GM19193 (cell line): ENCODE data around the gene CISTR.
A peak's percentile ranks its signal among the peaks of the same experiment; 100 is the strongest.

Experiments used
- POLR2A ChIP-seq: IDR thresholded peaks from 4 replicates; pipeline ENCODE4 v1.6.1; 2011; ENCODE audit not compliant: insufficient read depth, insufficient read length; ENCODE audit errors: extremely low read depth

Gene CISTR

DNA sequence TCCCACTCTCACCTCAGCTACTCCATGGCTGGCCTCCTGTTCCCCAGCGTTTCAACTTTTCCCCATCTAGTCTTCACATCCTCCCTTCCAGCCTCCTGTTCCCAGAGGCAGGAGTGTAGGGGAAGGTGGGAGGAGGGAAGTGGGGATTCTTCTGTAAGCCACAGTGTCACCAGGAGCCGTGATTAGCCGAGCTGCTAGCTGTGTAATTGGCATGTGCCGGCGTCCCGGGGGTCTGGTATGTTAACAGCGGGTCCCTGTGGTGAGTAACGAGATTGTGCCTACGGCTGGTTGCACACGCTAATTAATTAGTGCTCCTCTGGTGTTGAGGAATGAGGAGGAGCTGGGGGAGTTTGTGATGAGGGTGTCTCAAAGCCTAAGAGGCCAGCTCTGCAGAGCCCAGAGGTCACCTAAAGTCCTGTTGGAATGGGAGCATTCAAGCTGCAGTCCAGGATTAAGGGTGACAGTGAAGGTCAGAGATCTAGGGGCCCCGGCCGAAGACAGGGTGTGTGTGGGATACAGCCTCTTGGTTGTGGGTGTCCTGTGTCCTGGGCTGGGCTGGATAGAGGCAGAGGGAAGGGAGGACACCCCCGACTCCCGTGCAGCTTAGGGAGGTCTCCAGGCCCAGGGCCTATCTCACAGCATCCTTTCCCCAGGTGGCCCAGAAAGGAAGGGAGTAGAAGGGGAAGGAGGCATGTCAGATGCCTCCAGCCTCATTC is 14.5 kb downstream of the CISTR start:
- TF ChIP-seq POLR2A = no peak

DNA sequence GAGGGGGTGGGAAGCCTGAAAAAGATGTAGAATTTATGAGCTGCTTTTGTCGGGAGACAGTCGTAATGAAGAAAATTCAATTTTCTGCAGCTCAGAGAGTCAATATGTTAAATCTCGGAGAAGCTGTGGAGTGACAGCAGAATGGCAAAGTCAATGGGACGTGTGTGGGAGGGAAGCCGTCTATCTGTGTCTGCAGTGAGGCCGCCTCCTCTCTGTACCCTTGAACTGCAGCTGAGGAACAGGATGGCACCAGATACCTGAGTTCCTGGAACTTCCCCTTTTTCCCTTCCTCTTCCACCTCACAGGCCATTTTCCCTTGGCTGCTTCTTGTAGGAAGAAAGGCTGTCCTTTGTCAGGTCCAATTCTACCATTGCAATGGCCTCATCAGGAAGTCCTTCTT is 15.2 kb downstream of the CISTR start:
- no peak for TF ChIP-seq POLR2A

GRCh38 chr12:53735556-53735955 is 16.2 kb downstream of the CISTR start:
- TF ChIP-seq POLR2A = no peak

GRCh38 chr12:53734425-53734824 is 17.4 kb downstream of the CISTR start:
- TF ChIP-seq POLR2A = no peak

- TF ChIP-seq POLR2A = no peak
Measured at GRCh38 chr12:53733807-53734200, 18.0 kb downstream of the CISTR start.

DNA sequence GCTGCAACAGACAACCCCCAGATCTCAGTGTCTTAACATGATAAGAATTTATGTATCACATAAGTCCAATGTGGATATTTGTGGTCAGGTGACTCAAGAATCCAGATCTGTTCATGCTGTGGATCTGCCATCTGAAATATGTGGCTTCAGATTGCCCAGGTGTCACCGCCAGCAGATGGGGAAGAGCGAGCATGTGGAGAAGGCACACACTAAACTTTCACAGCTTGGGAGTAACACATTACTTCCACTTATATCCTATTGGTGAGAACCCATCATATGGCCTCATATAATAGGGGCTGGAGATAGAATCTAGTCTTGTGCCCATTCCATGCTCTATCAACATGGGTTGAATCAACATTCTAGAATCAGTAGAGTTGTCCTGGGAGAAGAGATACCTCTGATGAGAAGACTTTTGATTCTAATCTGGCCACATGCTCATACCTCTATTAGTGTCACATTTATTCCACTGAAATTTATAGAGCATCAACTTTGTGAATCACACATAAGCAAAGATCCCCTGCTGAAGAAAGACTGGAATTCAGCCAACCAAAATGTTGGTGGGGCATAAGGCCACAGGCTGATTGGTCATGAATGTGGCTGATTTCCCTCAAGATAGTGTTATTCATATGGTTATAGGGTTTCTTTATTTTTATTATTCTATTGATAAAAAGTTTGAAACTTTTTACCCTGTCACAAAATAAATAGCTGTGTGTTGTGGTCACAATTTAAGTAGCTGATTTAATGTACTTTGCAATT is 18.6 kb downstream of the CISTR start:
- TF ChIP-seq POLR2A = no peak

DNA sequence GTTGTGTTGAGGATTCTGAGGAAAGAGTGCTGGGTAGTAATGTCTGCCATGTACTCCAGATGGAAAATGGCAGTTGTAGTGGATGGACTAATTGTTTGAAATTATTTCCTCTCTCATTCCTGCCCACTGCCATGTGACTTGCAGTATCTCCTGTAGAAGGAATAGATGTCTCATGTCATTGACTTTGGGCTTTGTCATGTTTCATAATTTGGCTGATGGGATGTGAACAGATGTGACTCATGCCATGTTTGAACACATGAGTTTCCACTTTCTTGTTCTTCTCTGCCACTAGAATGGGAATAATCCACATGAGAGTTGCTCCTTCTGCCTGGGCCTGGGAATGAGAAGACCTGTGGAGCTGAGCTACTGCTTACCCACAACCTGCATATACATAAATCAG is 22.1 kb downstream of the CISTR start:
- TF ChIP-seq POLR2A = no peak

- no peak for TF ChIP-seq POLR2A
Measured at GRCh38 chr12:53728206-53728605, 23.6 kb downstream of the CISTR start.

DNA sequence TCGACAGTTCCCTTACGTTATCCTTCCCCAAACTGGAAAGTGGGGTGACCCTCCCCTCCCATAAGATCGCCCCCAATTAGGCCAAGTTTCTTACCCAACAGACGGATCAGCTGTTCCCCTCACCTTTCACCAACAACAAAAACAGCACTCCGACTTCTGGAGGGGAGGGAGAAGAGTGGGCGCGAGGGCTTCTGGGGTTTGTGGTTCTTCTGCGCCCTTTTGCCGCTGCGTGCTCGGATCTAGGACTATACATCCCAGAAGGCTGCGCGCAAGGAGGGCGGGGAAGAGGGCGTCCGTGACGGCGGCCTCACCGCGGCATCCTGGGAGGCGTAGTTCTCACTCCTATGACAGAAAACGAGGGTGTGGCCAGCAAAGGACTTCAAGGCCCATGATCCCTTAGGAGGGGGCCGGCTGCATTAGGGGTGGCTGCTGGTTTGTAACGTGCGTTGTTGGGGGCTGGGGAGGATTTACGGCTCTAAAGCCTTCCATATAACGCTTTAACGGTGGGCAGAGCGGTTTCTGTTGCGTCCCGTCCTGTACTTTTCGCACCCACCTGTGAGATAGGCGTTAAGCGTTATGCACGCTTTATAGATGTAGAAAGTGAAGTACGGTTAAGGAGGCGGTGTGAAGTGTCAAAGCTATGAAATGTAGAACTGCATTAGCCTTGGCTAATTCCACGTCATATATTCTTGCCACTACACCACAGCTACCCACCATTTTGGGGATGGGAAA is 24.3 kb downstream of the CISTR start, which contains the start of gene CALCOCO1:
TSS of gene CALCOCO1 (minus strand) at position 143 of the 732 bp plus-strand sequence. CDS start 2,210 bp downstream, outside the sequence.
- peak; percentile 64 for TF ChIP-seq POLR2A

GRCh38 chr12:53726946-53727309 is 24.9 kb downstream of the CISTR start:
- TF ChIP-seq POLR2A = no peak

- no peak for TF ChIP-seq POLR2A
Measured at GRCh38 chr12:53726341-53726740, 25.4 kb downstream of the CISTR start.

DNA sequence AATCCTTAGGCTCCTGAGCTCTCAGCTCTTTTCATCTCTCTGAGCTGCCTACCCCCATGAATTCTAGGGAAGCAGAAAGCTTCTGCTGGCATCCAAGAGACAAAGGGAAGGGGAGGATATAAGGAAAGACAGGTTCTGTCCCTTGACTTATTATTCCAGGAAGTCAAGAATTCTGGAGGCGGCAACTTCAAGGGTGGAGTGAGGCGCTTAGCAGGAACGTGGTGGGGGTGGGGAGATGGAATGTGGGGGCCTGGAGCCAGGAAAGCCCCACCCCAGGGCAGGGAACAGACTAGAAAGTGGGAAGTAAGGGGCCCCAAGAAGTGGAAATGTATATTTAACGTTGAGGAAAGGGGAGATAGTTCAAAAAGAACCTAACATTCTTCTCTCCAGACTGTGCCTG is 26.0 kb downstream of the CISTR start:
- no peak for TF ChIP-seq POLR2A

DNA sequence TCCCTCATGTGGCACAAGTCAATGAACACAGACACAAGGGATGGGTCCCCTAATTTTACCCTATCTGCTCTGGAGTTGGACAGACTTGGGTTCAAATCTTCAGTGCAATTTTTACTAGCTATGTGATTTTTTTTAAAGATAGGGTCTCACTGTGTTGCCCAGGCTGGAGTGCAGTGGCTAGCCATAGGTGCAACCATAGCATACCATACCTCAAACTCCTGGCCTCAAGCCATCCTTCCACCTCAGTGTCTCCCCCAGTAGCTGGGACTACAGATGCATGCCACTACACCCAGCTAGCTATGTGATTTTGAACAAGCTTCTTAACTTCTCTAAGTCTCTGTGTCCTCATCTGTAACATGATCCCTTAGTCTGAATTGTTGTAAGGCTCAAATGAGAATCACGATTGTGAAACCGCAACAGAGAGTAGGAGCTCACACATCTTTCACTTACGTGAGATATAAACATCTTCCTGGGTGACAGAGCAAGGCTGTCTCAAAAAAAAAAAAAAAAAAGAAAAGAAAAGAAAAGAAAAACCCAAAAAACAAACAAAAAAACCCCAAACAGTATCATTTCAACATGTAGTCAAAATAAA is 29.2 kb downstream of the CISTR start:
- no peak for TF ChIP-seq POLR2A

DNA sequence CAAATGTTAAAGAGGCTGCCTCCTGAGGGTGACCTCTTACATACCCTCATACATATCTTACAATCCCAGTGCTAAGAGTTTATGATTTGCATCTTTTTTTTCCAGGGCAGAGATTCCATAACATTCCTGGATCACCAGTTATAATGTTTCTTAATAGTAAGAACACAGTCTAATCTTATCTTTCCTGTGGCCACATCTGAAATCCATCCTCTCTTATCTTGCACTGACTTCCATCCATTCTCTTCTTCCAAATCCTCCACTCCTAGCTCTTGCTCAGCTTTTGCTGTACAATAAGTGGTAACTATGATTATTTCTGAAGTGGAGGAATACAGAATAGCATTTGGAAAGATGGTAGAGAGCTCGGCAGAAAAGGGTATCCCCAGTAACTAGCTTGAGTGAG is 30.8 kb downstream of the CISTR start:
- TF ChIP-seq POLR2A = no peak

GRCh38 chr12:53719649-53720048 is 32.1 kb downstream of the CISTR start:
- no peak for TF ChIP-seq POLR2A
